KMS-11 (cell line): ENCODE results near the gene GRAP2.

ENCODE experiments used
- H2AFZ ChIP-seq: fragments of 200-600 bp; sonication (generic); 2 replicates; pipeline ENCODE4 v1.6.1; 2016; ENCODE audit warnings: antibody characterized with exemption, mixed run types, low read depth
- H3K27ac ChIP-seq: fragments of 200-600 bp; sonication (generic); 2 replicates; pipeline ENCODE4 v1.6.1; 2016; ENCODE audit warnings: mild to moderate bottlenecking, mixed run types
- H3K27me3 ChIP-seq: fragments of 200-600 bp; sonication (generic); 2 replicates; pipeline ENCODE4 v1.6.1; 2017; ENCODE audit warnings: mild to moderate bottlenecking, low read depth, mixed run types, moderate library complexity; ENCODE audit not compliant: insufficient read depth
- H3K36me3 ChIP-seq: fragments of 200-600 bp; sonication (generic); 2 replicates; pipeline ENCODE4 v1.6.1; 2017; ENCODE audit warnings: mild to moderate bottlenecking, mixed run types; ENCODE audit not compliant: insufficient read depth
- H3K4me1 ChIP-seq: fragments of 200-600 bp; sonication (generic); 2 replicates; pipeline ENCODE4 v1.6.1; 2016; ENCODE audit warnings: mild to moderate bottlenecking, low read depth, mixed run types; ENCODE audit not compliant: poor library complexity, severe bottlenecking
- H3K4me2 ChIP-seq: fragments of 200-600 bp; sonication (generic); 2 replicates; pipeline ENCODE4 v1.7.0; 2016; ENCODE audit warnings: mild to moderate bottlenecking, mixed run types
- H3K4me3 ChIP-seq: fragments of 200-600 bp; sonication (generic); IDR thresholded peaks from 2 replicates; pipeline ENCODE4 v1.6.1; 2017; ENCODE audit warnings: low read depth, low read length, mixed read lengths; ENCODE audit not compliant: insufficient read depth
- H3K79me2 ChIP-seq: fragments of 200-600 bp; sonication (generic); 2 replicates; pipeline ENCODE4 v1.6.1; 2016; ENCODE audit warnings: low read depth, mixed run types; ENCODE audit not compliant: insufficient read depth
- H3K9ac ChIP-seq: fragments of 200-600 bp; sonication (generic); 2 replicates; pipeline ENCODE4 v1.6.1; 2016; ENCODE audit warnings: mild to moderate bottlenecking, mixed run types
- H4K20me1 ChIP-seq: fragments of 200-600 bp; sonication (generic); 2 replicates; pipeline ENCODE4 v1.6.1; 2016; ENCODE audit warnings: mild to moderate bottlenecking, mixed run types; ENCODE audit not compliant: insufficient read depth
- CTCF ChIP-seq: fragments of 200-600 bp; sonication (generic); conservative IDR thresholded peaks from 2 replicates; pipeline ENCODE4 v1.6.1; 2017; ENCODE audit warnings: low read depth, mild to moderate bottlenecking, antibody characterized with exemption, low read length, moderate library complexity, mixed read lengths

GRAP2 gene

GRCh38 chr22:39952347-39952746 is 51.5 kb downstream of the GRAP2 start:
- no peak overlapping the region for H3K27ac ChIP-seq
- no peaks in the 10 kb centered on the region for H3K79me2 ChIP-seq

GRCh38 chr22:39953101-39953500 is 52.2 kb downstream of the GRAP2 start:
- Histone ChIP-seq H3K27me3 (peaks cover 15% of the 10 kb centered on the region), H3K79me2 (no peaks in the 10 kb centered on the region), H3K4me3 (no peak overlapping the region), H3K27ac (no peak overlapping the region), H2AFZ (no peak overlapping the region), H3K9ac (no peak overlapping the region), H3K36me3 (no peaks in the 10 kb centered on the region), H4K20me1 (no peaks in the 10 kb centered on the region), H3K4me1 (peaks cover 56% of the 10 kb centered on the region), H3K4me2 (no peak overlapping the region)
- TF ChIP-seq CTCF, result no peak

More at GRCh38 chr22:39952347-39952746, 51.5 kb downstream of the GRAP2 start:
- H3K4me3 ChIP-seq, result no peak overlapping the region
- no peaks in the 10 kb centered on the region for H3K36me3 ChIP-seq
- H4K20me1 ChIP-seq, result no peaks in the 10 kb centered on the region
- H2AFZ ChIP-seq, result no peak overlapping the region
- peaks cover 15% of the 10 kb centered on the region for H3K27me3 ChIP-seq
- peaks cover 53% of the 10 kb centered on the region for H3K4me1 ChIP-seq
- TF ChIP-seq CTCF, result no peak
- H3K4me2 ChIP-seq, result no peak overlapping the region; the same call in 1 of the 2 replicates
- H3K9ac ChIP-seq, result no peak overlapping the region

GRCh38 chr22:39954584-39955055 is 53.7 kb downstream of the GRAP2 start:
- no peak for TF ChIP-seq CTCF
- H3K4me2 ChIP-seq, result no peak overlapping the region
- no peaks in the 10 kb centered on the region for H4K20me1 ChIP-seq
- no peak overlapping the region for H3K27ac ChIP-seq
- H3K9ac ChIP-seq, result no peak overlapping the region
- H3K4me1 ChIP-seq, result peaks cover 59% of the 10 kb centered on the region
- H3K79me2 ChIP-seq, result no peaks in the 10 kb centered on the region
- H3K4me3 ChIP-seq, result no peak overlapping the region
- H2AFZ ChIP-seq, result no peak overlapping the region
- no peaks in the 10 kb centered on the region for H3K36me3 ChIP-seq
- H3K27me3 ChIP-seq, result peaks cover 23% of the 10 kb centered on the region

GRCh38 chr22:39955675-39956074 is 54.8 kb downstream of the GRAP2 start:
- TF ChIP-seq CTCF, result no peak
- H3K79me2 ChIP-seq, result no peaks in the 10 kb centered on the region
- H3K27ac ChIP-seq, result no peak overlapping the region
- no peaks in the 10 kb centered on the region for H3K36me3 ChIP-seq
- H3K9ac ChIP-seq, result no peak overlapping the region
- H4K20me1 ChIP-seq, result no peaks in the 10 kb centered on the region
- peaks cover 32% of the 10 kb centered on the region for H3K27me3 ChIP-seq
- H3K4me3 ChIP-seq, result no peak overlapping the region
- no peak overlapping the region for H3K4me2 ChIP-seq
- peaks cover 55% of the 10 kb centered on the region for H3K4me1 ChIP-seq
- no peak overlapping the region for H2AFZ ChIP-seq
